HG02571 (cell line): ENCODE measurements around the gene SPRED3.

Source experiments
- ATAC-seq: cut with Tn5 transposase; IDR thresholded peaks from one replicate; pipeline ENCODE4 v1.9.1; 2021; ENCODE audit warnings: mild to moderate bottlenecking, moderate library complexity; ENCODE audit not compliant: unreplicated experiment

The SPRED3 gene

GRCh38 chr19:38370299-38370698, 18.2 kb upstream of the SPRED3 start:
- ATAC-seq: no peak

GRCh38 chr19:38371081-38371480, 17.4 kb upstream of the SPRED3 start:
- ATAC-seq: no peak

DNA sequence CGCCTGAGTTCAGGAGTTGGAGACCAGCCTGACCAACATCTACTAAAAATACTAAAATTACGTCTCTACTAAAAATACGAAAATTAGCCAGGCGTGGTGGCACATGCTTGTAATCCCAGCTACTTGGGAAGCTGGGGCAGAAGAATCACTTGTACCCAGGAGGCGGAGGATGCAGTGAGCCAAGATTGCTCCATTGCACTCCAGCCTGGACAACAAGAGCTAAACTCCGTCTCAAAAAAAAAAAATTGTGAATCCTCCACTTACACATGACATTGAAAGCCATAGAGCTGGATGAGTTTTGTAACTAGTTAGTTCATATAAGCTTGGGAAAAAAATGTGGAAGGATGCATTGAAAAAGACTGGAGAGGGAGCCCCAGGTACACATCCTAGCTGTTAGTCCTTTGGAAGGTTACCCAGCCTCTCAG, 14.6 kb upstream of the SPRED3 start:
- no peak for ATAC-seq

DNA sequence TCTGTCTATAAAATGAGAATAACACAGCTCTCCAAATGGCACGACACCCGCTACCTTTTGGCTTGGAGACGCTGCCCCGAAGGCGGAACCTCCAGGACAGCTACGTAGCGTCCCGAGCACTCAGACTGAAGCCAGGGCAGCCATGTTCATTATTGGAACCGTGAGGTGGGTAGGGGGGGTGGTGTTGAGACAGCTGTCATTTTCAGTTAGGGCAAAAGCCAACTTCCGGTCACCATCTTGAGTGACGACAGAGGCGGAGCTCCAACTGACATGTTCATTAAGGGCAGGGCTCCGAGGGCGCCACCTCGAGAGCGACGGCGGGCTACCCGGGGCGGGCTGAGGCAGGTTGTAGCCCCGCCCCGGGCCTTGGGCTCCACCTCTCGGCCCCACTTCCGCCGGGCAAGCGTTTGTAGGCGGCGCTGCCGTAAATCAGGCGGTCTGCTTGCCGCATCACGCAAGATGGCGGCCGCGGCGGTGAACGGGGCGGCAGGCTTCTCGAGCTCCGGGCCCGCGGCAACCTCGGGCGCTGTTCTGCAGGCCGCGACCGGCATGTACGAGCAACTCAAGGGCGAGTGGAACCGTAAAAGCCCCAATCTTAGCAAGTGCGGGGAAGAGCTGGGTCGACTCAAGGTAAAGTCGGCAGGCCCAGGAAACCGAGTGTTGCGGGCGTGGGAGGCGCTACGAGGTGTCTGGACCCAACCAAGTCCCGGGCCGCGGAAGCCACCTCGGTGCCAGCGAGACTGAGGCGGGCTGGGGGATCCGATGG, 14.0 kb upstream of the SPRED3 start, which contains the start of gene PSMD8:
PSMD8 (plus strand) TSS at position 240 of the 766 bp plus-strand sequence; CDS start at position 271, 31 bp downstream.
- ATAC-seq: peak; percentile 91

GRCh38 chr19:38375098-38375493, 13.4 kb upstream of the SPRED3 start:
- ATAC-seq: no peak

DNA sequence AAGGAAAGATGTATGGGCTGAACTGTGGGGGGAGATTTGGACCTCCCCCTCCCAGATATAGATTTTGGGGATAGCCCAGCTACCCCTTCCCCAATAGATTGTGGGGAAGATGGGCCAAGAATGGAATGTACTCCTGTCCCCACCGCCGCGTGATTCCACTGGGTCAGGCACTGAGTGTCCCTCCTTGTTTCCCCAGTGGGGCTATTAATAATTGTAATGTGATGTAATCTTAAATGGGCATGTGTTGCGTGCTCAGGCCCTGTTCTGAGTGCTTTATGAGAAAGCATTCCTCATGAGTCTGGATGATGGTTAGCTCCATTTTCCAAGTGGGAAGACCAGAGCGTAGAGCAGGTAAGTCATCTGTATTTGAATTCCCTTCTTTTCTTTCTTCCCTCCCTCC, 12.7 kb upstream of the SPRED3 start:
- ATAC-seq: no peak

DNA sequence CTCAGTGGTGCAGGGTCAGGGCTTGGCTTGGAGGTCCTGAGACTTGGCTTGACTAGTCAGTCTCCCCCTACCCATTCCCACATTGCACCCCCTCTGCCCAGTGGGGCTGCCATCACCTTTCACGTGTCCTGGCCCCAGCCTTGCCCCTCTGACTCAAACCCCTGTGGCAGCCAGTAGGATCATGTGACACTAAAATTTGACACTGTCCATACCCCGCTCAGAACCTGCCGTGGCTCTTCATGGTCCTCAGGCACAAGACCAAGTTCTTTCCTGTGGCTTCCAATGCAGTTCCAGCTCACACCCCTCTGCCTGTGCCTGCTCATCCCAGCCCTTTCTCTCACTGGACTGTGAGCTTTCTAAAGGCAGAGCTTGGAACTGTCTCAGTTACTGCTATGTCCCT, 11.9 kb upstream of the SPRED3 start:
- ATAC-seq: no peak

GRCh38 chr19:38377052-38377451, 11.4 kb upstream of the SPRED3 start:
- no peak for ATAC-seq

DNA sequence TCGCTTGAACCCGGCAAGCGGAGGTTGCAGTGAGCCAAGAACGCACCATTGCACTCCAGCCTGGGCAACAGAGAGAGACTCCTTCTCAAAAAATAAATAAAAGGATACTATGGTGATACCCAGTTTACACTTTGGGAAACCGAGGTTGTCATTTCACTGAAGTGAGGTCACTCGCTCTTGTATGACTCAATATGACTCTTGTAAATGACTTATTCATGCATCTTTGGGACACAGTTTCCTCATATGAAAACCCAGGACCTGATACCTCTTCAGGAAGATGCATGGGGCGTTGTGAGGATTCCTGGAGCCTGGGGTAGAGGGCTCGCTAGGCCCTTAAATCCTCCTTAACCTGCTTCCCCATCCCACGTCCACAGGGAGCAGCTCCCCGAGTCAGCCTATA, 9.6 kb upstream of the SPRED3 start:
- no peak for ATAC-seq

GRCh38 chr19:38381138-38381537, 7.4 kb upstream of the SPRED3 start:
- no peak for ATAC-seq

DNA sequence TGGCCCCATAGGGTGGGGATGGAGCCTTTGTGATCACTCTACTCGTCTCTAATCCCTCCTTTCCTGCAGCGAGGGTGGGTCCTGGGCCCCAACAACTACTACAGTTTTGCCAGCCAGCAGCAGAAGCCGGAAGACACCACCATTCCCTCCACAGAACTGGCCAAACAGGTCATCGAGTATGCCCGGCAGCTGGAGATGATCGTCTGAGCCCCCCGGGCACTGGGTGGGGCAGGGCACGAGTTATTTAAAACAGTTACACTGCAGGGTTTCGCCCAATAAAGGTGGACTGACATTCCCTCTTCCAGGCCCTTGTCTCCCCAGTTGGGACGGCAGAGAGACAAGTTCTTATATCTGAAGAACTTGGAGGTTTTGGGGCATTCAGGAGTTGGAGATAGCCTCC, 5.3 kb upstream of the SPRED3 start:
- ATAC-seq: no peak

DNA sequence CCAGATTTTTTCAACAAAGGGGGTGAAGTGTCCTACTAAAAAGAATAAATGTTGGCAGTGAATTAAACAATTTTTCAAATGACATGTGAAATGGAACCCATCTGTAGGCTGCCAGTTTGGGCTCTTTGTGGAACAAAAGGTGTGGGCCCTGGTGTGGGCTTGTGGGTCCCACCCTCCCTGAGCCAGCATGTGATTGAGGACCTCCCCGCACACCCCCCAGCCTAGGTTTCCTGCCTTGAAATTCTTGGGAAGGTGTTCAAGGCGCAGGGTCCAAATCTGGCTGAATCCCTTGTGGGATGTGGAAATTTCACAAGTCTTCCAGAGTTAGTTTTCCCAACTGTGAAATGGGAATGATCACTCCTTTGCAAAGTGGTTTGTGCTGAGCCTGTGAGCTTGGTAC, 4.8 kb upstream of the SPRED3 start:
- ATAC-seq: no peak

- no peak for ATAC-seq
Measured at GRCh38 chr19:38384209-38385027, 4.1 kb upstream of the SPRED3 start.

DNA sequence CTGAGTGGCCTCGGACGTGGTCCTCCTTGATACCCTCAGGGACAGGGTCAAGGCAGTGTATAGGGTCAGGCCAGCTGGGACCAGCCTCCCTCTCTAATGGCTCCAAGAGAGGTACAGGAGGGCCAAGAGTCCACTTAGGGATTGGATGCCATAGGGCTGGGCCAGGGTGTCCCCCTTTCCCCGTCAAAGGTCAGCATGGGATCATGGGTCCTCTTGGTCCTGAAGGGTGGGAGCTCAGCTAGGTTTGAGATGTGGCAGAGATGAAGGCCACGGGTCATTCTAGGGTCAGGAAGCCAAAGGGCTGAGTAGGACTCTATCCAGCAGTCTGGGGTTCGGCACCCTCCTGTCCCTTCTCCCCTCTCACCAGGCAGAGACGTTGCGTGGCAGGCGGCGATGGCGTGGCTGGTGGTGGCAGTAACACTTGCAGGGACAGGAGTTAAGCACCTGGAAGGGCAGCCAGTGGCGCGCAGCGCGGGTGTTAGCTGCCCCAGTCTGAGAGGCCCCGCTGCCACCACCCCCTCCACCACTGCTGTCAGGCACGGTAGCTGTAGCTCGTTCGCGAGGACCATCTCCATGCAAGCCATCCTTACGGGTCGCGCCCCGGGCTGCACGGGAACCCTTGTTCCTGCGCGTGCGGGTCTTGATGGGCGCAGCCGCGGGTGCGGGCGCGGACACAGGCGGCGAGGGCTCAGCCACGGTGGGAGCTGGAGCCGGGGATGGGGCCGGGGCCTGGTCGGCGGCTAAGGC, 3.3 kb upstream of the SPRED3 start:
- no peak for ATAC-seq

GRCh38 chr19:38385804-38386257, 2.7 kb upstream of the SPRED3 start:
- ATAC-seq: no peak

DNA sequence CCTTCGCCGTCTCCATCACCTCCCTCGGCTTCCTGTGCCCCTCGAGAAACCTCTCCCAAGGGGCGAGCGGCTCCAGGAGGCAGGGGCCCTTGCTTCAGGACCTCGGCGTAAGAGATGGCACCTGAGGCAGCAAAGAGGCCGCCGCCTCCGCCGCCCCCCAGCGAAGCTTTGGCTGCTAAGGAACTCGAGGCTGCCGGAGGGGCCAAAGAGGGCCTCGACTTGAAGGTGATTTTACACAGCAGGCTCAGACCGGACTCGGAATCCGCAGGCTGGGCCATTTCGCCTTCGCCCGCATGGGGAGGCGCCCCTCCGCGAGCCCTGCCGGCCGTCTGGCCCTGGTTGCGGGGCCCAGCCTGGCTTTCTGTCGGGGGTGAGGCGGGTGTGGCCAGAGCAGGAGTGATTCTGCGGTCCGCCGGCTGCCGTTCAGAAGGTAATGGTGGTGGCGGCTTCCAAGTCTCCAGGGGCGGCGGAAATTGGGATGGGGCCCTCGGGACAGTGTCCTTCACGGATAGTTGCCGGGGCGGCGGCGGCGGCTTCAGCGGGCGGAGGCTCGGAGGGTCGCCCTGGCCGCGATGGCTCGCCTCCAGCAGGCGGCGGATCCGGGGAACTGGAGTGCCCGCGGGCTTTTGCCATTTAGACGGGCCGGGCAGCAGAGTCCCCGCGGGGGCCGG, 2.1 kb upstream of the SPRED3 start:
- ATAC-seq: no peak

GRCh38 chr19:38386971-38387549, 1.4 kb upstream of the SPRED3 start:
- no peak for ATAC-seq

GRCh38 chr19:38387550-38388348, 748 bp upstream of the SPRED3 start, which contains the start of gene GGN:
TSS of gene GGN (minus strand) at chr19:38388034. CDS start at chr19:38387261, 773 bp downstream.
- ATAC-seq: no peak

- no peak for ATAC-seq
Measured at GRCh38 chr19:38389101-38389925, 816 bp downstream of the SPRED3 start.
